OCI-LY7 (cell line): ENCODE measurements around the gene ASB15.

Experiments
- CTCF ChIP-seq: fragments of 200-600 bp; sonication (generic); conservative IDR thresholded peaks from 2 replicates; pipeline ENCODE4 v1.5.1; 2014; ENCODE audit warnings: mild to moderate bottlenecking, antibody characterized with exemption, low read length, moderate library complexity, mixed read lengths
- EZH2phosphoT487 ChIP-seq: fragments of 200-600 bp; sonication (generic); IDR thresholded peaks from 2 replicates; pipeline ENCODE4 v1.6.1; 2018; ENCODE audit warnings: low read depth, borderline replicate concordance, mild to moderate bottlenecking, mixed run types, antibody characterized with exemption, low read length, moderate library complexity, mixed read lengths

GRCh38 chr7:123665157-123665556, 63.5 kb downstream of the ASB15 start:
- TF ChIP-seq CTCF (no peak), EZH2phosphoT487 (no peak)
